ENCODE results near the gene HCN2.

DNA sequence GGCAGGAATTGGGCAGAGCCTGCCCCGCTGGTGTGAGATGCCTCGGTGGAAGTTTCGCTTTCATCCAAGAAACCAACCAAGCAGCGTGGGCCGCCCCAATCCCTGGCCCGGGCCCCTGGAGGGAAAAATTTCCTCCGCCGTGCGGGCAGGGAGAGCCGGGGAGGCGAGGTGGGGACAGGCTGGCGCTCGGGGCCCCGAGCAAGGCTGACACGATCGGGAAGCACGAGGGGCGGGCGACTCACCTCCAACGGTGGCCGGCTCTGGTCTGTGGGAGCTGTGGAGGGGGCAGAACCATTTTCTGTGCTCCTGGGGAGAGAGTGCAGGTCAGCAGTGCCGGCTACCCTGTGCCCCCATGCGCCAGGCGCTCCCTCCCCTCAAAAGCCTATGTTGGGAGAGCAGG is 62.3 kb downstream of the HCN2 start:
- no peak for TF ChIP-seq CTCF (IDR thresholded peaks at IDR 0.05; ENCODE audit: low read length)
- no peak for TF ChIP-seq EZH2 (IDR thresholded peaks at IDR 0.05; ENCODE audit: borderline replicate concordance, low read length)

Data from OCI-LY1 (cell line).